Esophagus muscularis mucosa (tissue), 4 donors: ENCODE measurements around the gene HOXA4.

Experiments
- CTCF ChIP-seq, 3 experiments: fragments of 200-600 bp in 2 of 3; fragments of 450-650 bp in 1 of 3; sonication (generic) in 2 of 3; IDR thresholded peaks; one replicate each; pipeline ENCODE4 v1.5.1; 2017 to 2019; ENCODE audit warnings: antibody characterized with exemption in 3 of 3, mild to moderate bottlenecking in 2 of 3, moderate library complexity in 1 of 3
- EP300 ChIP-seq: sonication (generic); formaldehyde crosslinking; IDR thresholded peaks from one replicate; pipeline ENCODE4 v1.6.1; 2017; ENCODE audit warnings: antibody characterized with exemption
- POLR2A ChIP-seq: fragments of 450-650 bp; IDR thresholded peaks from one replicate; pipeline ENCODE4 v1.6.1; 2017; ENCODE audit warnings: antibody characterized with exemption, moderate library complexity, mild to moderate bottlenecking, low read depth
- POLR2AphosphoS5 ChIP-seq, 2 donors: sonication (generic); formaldehyde crosslinking; IDR thresholded peaks; one replicate each; pipeline ENCODE4 v1.6.1; 2017; ENCODE audit warnings: antibody characterized with exemption in 2 of 2

GRCh38 chr7:27108390-27109127, 22.0 kb downstream of the HOXA4 start:
- peak in 2 of 3 experiments; percentile 12 to 33 for TF ChIP-seq CTCF (IDR thresholded peaks at IDR 0.05)
- peak; percentile 86 for TF ChIP-seq POLR2A
- peak in 1 of 2 donors; percentile 91 for TF ChIP-seq POLR2AphosphoS5 (IDR thresholded peaks at IDR 0.05)
- no peak for TF ChIP-seq EP300
